Peyer's patch (tissue), 4 donors: ENCODE results near the gene OTP.

ENCODE experiments used
- CTCF ChIP-seq, 6 experiments: fragments of 450-650 bp in 4 of 6; fragments of 200-600 bp in 2 of 6; sonication (generic) in 1 of 6; IDR thresholded peaks; one replicate each; pipeline ENCODE4 v1.5.1; 2017 to 2019; ENCODE audit warnings: antibody characterized with exemption in 6 of 6, mild to moderate bottlenecking in 3 of 6, moderate library complexity in 1 of 6
- POLR2A ChIP-seq, 2 donors: fragments of 450-650 bp; IDR thresholded peaks; one replicate each; pipeline ENCODE4 v1.5.1; 2017; ENCODE audit warnings: antibody characterized with exemption in 2 of 2, mild to moderate bottlenecking in 2 of 2, moderate library complexity in 2 of 2

GRCh38 chr5:77637170-77637997 lies 1.1 kb downstream of the OTP start:
- no peak for TF ChIP-seq CTCF (IDR thresholded peaks at IDR 0.05)
- TF ChIP-seq POLR2A (IDR thresholded peaks at IDR 0.05): no peak
